GM18951 (cell line): Measurements from ENCODE around the gene MLIP.
"Not testable (repeated sequence)": the region's sequence is repeated elsewhere in the genome, so short reads cannot be mapped to it uniquely, and the experiment has no call there.

Source experiments
- POLR2A ChIP-seq: IDR thresholded peaks from 4 replicates; pipeline ENCODE4 v1.6.1; 2011; ENCODE audit warnings: mild to moderate bottlenecking; ENCODE audit not compliant: insufficient read length, insufficient read depth; ENCODE audit errors: extremely low read depth
- in situ Hi-C: fragments of 300-500 bp; cut with MboI; formaldehyde crosslinking; loops from one replicate; pipeline ENCODE4 v1.12.0; 2022; ENCODE audit warnings: low sequenced_read_pairs, mixed read lengths, inconsistent platforms; ENCODE audit not compliant: unreplicated experiment

Gene MLIP

GRCh38 chr6:54196905-54197304 is 85.7 kb downstream of the MLIP start:
- in situ Hi-C loops, result no loop called here
- TF ChIP-seq POLR2A, result no peak

- no peak for TF ChIP-seq POLR2A
- in situ Hi-C loops, result no loop called here
These were observed 86.9 kb downstream of the MLIP start for GRCh38 chr6:54198134-54198533.

GRCh38 chr6:54203474-54204035 is 92.3 kb downstream of the MLIP start:
- in situ Hi-C loops, result not testable (repeated sequence)

- no peak for TF ChIP-seq POLR2A
- in situ Hi-C loops, result no loop called here
These were observed 93.8 kb downstream of the MLIP start for GRCh38 chr6:54204921-54205591.

DNA sequence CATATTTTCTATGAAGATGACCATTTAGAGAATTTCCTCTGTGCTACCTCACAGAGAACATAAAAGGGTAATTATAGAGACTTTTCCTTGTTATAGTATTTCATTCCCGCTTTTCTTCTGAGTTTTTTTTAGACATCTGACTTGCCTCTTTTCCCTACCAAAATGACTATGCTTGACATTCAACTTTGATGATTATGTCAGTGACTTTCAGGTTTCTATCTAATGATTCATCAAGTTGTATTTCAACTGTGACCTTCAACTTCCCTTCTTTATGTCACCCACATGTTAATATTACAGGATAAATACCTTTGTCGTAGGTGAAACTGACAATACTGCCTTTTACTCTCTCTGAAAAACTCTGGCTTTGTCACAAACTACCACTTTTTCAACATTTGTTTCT is 95.3 kb downstream of the MLIP start:
- TF ChIP-seq POLR2A, result no peak
- in situ Hi-C loops, result no loop called here

- in situ Hi-C loops, result not testable (repeated sequence)
These were observed 98.7 kb downstream of the MLIP start for GRCh38 chr6:54209983-54210382.

DNA sequence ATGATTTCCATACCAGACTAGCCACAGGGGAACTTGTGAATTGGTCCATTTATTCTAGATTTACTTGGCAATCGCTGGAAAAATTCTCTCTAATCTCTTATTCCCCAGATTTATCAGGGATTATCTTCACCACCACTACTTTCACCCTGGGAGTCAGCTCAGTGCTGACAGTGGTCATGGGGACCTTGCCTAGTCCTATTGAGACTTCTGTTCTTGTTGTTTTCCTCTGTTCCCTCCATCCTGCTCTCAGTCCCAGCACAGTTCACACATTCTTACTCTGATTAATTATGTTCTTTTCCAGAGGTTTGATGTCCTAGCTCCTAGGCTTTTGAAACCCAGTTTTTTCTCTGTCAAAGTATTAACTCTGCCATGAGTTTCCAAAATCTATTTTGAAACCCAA is 103.0 kb downstream of the MLIP start:
- no peak for TF ChIP-seq POLR2A
- in situ Hi-C loops, result no loop called here

- in situ Hi-C loops, result no loop called here
- no peak for TF ChIP-seq POLR2A
These were observed 105.1 kb downstream of the MLIP start for GRCh38 chr6:54216336-54216735.

DNA sequence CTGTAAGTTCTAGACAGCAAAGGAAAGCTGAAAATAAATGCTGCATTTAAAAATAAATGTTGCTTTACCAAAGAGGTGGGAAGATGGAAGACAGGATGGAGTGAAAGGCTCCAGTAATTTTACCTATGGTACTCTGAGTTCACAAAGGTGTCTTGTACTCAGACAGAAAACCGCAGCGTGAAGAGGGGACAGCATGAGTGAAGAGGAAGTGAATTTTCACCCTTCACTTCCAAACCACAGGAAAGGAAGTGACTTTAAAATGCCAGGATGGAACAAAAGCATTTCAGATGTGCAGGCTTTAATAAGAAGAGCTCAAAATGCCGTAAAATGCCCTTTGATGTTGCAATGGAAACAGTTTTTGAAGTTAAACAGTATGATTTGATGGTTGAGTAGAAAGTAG is 105.8 kb downstream of the MLIP start:
- in situ Hi-C loops, result no loop called here
- TF ChIP-seq POLR2A, result no peak

DNA sequence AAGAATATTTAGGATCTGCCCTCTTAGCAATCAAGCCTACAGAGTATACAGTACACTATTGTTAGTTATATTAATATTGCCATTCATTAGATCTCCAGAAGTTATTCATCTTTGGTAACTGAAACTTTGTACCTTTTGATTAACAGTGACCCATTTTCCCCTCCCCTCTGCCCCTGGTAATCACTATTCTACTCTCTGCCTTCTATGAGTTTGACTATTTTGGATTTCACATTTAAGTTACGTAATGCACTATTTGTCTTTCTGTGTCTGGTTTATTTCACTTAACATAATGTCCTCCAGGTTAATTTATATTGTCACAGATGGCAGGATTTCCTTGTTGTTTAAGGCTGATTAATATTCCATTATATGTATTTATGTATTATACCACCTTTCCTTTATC is 111.0 kb downstream of the MLIP start:
- in situ Hi-C loops, result no loop called here
- no peak for TF ChIP-seq POLR2A

GRCh38 chr6:54232703-54233102 is 121.5 kb downstream of the MLIP start:
- in situ Hi-C loops, result no loop called here
- TF ChIP-seq POLR2A, result no peak

DNA sequence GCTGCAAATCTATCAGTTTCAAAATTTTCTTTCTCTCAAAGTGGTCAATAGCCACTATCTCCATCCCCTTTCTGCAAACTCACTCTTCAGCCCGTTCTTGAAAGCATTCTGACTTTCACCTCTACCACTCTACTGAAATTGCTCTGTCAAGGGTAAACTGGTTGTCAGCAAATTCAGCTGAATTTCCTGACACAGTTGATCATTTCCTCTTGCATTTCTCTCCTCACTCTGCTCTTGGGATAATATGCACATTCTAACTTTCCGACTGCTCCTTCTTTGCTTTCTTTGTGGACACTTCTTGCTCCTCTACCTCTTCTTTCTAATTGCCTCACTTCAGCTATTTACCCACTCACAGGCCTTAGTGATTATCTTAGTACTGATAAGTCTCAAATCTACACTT is 123.3 kb downstream of the MLIP start:
- in situ Hi-C loops, result no loop called here
- no peak for TF ChIP-seq POLR2A

DNA sequence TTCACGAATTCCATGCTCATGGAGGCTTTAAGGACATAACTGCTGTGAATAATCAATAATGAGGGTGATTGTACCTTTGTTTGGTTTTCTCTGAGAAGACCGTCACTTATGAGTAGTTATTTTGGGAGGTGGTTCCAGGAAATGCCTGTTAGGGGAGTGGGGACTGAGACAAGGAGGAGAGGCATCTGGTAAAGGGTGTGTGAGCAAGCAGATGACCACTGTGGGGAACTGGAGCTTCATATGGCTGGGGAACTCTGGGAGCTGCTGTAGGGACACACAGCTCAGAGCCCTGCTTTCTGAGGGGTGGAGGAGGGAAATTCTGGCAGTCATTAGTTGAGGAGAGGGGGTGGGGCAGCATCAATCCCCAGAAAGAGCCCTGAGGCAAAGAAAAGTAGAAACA is 125.7 kb downstream of the MLIP start:
- TF ChIP-seq POLR2A, result no peak
- in situ Hi-C loops, result no loop called here

DNA sequence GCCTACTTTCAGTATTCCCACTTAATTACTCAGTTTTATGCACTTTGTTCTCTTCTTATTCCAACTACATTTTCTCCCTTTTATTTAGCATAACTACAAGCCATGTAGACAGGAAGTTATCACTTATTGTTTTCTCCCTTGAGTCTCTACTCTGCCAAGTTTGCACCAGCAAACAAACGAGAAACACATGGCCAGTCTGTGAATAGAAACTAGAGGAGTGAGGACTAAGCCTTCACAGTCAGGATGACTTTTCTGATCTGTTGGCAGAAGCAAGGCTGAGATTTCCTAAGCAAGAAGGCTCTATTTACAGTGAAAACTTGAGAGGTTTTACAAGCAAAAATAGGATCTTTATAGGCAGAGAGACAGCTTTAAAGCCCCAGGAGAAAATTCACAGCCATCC is 127.2 kb downstream of the MLIP start:
- in situ Hi-C loops, result no loop called here
- no peak for TF ChIP-seq POLR2A

GRCh38 chr6:54243699-54244098 is 132.5 kb downstream of the MLIP start:
- no peak for TF ChIP-seq POLR2A
- in situ Hi-C loops, result no loop called here
